Mucosa of rectum (tissue), 2 donors: ENCODE results near the gene OTOG.

ENCODE experiments used
- H3K27ac ChIP-seq, 2 donors: one replicate each; pipeline ENCODE4 v1.7.0; 2013; ENCODE audit warnings: inconsistent platforms in 2 of 2, low read depth in 2 of 2, low read length in 2 of 2
- H3K27me3 ChIP-seq, 2 donors: one replicate each; pipeline ENCODE4 v1.7.0; 2013; ENCODE audit warnings: low read length in 2 of 2; ENCODE audit not compliant: control insufficient read depth in 2 of 2, insufficient read depth in 2 of 2
- H3K36me3 ChIP-seq, 2 donors: one replicate each; pipeline ENCODE4 v1.7.0; 2013; ENCODE audit warnings: low read length in 2 of 2; ENCODE audit not compliant: control insufficient read depth in 2 of 2, insufficient read depth in 2 of 2
- H3K4me1 ChIP-seq, 2 donors: one replicate each; pipeline ENCODE4 v1.7.0; 2013; ENCODE audit warnings: low read length in 2 of 2, mild to moderate bottlenecking in 1 of 2; ENCODE audit not compliant: control insufficient read depth in 2 of 2, insufficient read depth in 2 of 2
- H3K4me3 ChIP-seq, 2 donors: one replicate each; pipeline ENCODE4 v1.7.0; 2013; ENCODE audit warnings: low read length in 2 of 2
- H3K9ac ChIP-seq, 2 donors: one replicate each; pipeline ENCODE4 v1.7.0; 2013; ENCODE audit warnings: low read length in 2 of 2, low read depth in 1 of 2, mild to moderate bottlenecking in 1 of 2
- H3K9me3 ChIP-seq, 2 donors: one replicate each; pipeline ENCODE4 v1.7.0; 2013; ENCODE audit warnings: low read length in 2 of 2; ENCODE audit not compliant: control insufficient read depth in 2 of 2
- donor health status: healthy.
- donor health status: Normal muscosa, but diverticular disease.

Gene OTOG

GRCh38 chr11:17646451-17647145, 99.5 kb downstream of the OTOG start:
- H3K27ac ChIP-seq, result no peak overlapping the region

GRCh38 chr11:17648528-17648927, 101.5 kb downstream of the OTOG start:
- Histone ChIP-seq H3K4me1 (no peaks in the 10 kb centered on the region), H3K36me3 (no peaks in the 10 kb centered on the region), H3K4me3 (no peak overlapping the region), H3K27ac (no peak overlapping the region), H3K27me3 (peaks cover 7 to 13% of the 10 kb centered on the region in 2 donors), H3K9ac (no peak overlapping the region), H3K9me3 (no peaks in the 10 kb centered on the region)

More at GRCh38 chr11:17646451-17647145, 99.5 kb downstream of the OTOG start:
- H3K9me3 ChIP-seq, result no peaks in the 10 kb centered on the region
- no peaks in the 10 kb centered on the region for H3K4me1 ChIP-seq
- no peaks in the 10 kb centered on the region for H3K36me3 ChIP-seq
- no peak overlapping the region for H3K4me3 ChIP-seq
- H3K27me3 ChIP-seq, result peaks cover 7 to 13% of the 10 kb centered on the region in 2 donors
- no peak overlapping the region for H3K9ac ChIP-seq

GRCh38 chr11:17649261-17649660, 102.2 kb downstream of the OTOG start:
- Histone ChIP-seq H3K4me3 (no peak overlapping the region), H3K4me1 (no peaks in the 10 kb centered on the region), H3K36me3 (no peaks in the 10 kb centered on the region), H3K27me3 (peaks cover 7 to 13% of the 10 kb centered on the region in 2 donors), H3K9me3 (no peaks in the 10 kb centered on the region), H3K9ac (no peak overlapping the region), H3K27ac (no peak overlapping the region)

- no peak overlapping the region for H3K4me3 ChIP-seq
- no peaks in the 10 kb centered on the region for H3K9me3 ChIP-seq
- H3K27me3 ChIP-seq, result peaks cover 7 to 13% of the 10 kb centered on the region in 2 donors
- no peaks in the 10 kb centered on the region for H3K4me1 ChIP-seq
- H3K36me3 ChIP-seq, result no peaks in the 10 kb centered on the region
- no peak overlapping the region for H3K9ac ChIP-seq
- no peak overlapping the region for H3K27ac ChIP-seq
These were observed 102.6 kb downstream of the OTOG start for GRCh38 chr11:17649696-17650095.

- Histone ChIP-seq H3K4me1 (no peaks in the 10 kb centered on the region), H3K9ac (no peak overlapping the region), H3K27ac (no peak overlapping the region), H3K9me3 (no peaks in the 10 kb centered on the region), H3K36me3 (no peaks in the 10 kb centered on the region), H3K27me3 (peaks cover 7 to 13% of the 10 kb centered on the region in 2 donors), H3K4me3 (no peak overlapping the region)
These were observed 103.3 kb downstream of the OTOG start for GRCh38 chr11:17650127-17650911.

GRCh38 chr11:17651061-17651460, 104.0 kb downstream of the OTOG start:
- Histone ChIP-seq H3K36me3 (no peaks in the 10 kb centered on the region), H3K27me3 (peaks cover 7 to 13% of the 10 kb centered on the region in 2 donors), H3K27ac (no peak overlapping the region), H3K9me3 (no peaks in the 10 kb centered on the region), H3K4me1 (no peaks in the 10 kb centered on the region), H3K4me3 (no peak overlapping the region), H3K9ac (no peak overlapping the region)

- H3K4me1 ChIP-seq, result no peaks in the 10 kb centered on the region
- H3K9me3 ChIP-seq, result no peaks in the 10 kb centered on the region
- no peak overlapping the region for H3K27ac ChIP-seq
- H3K9ac ChIP-seq, result no peak overlapping the region
- H3K36me3 ChIP-seq, result no peaks in the 10 kb centered on the region
- H3K4me3 ChIP-seq, result no peak overlapping the region
- H3K27me3 ChIP-seq, result peaks cover 7 to 13% of the 10 kb centered on the region in 2 donors
These were observed 104.6 kb downstream of the OTOG start for GRCh38 chr11:17651681-17652080.

GRCh38 chr11:17652556-17652955, 105.5 kb downstream of the OTOG start:
- Histone ChIP-seq H3K9me3 (no peaks in the 10 kb centered on the region), H3K27me3 (peaks cover 7 to 13% of the 10 kb centered on the region in 2 donors), H3K4me1 (no peaks in the 10 kb centered on the region), H3K9ac (no peak overlapping the region), H3K27ac (no peak overlapping the region), H3K4me3 (no peak overlapping the region), H3K36me3 (no peaks in the 10 kb centered on the region)

- no peaks in the 10 kb centered on the region for H3K9me3 ChIP-seq
- no peak overlapping the region for H3K9ac ChIP-seq
- peaks cover 7 to 13% of the 10 kb centered on the region in 2 donors for H3K27me3 ChIP-seq
- no peaks in the 10 kb centered on the region for H3K4me1 ChIP-seq
- no peak overlapping the region for H3K4me3 ChIP-seq
- no peaks in the 10 kb centered on the region for H3K36me3 ChIP-seq
- no peak overlapping the region for H3K27ac ChIP-seq
These were observed 106.6 kb downstream of the OTOG start for GRCh38 chr11:17653611-17654010.

GRCh38 chr11:17655682-17656081, 108.6 kb downstream of the OTOG start:
- H3K27me3 ChIP-seq, result peaks cover 0 to 5% of the 10 kb centered on the region in 2 donors
- H3K9ac ChIP-seq, result no peak overlapping the region
- no peaks in the 10 kb centered on the region for H3K9me3 ChIP-seq
- H3K36me3 ChIP-seq, result no peaks in the 10 kb centered on the region
- no peak overlapping the region for H3K27ac ChIP-seq
- no peak overlapping the region for H3K4me3 ChIP-seq
- no peaks in the 10 kb centered on the region for H3K4me1 ChIP-seq
